HEK293 (cell line): ENCODE results near the gene GRIP1.
A peak's percentile ranks its signal among the peaks of the same experiment; 100 is the strongest.

Source experiments
- CTCF ChIA-PET: fragments of 350-600 bp; formaldehyde crosslinking; extraction: SDS; loops from one replicate; lab custom pipeline; 2021; ENCODE audit warnings: antibody characterized with exemption; lab: Yijun Ruan, JAX
- POLR2A ChIA-PET: fragments of 300-600 bp; formaldehyde crosslinking; extraction: SDS; loops from one replicate; lab custom pipeline; 2020; ENCODE audit warnings: antibody characterized with exemption, inconsistent platforms; lab: Yijun Ruan, JAX
- H3K27ac ChIP-seq: fragments of 200-500 bp; sonication (Bioruptor generic); 2 replicates; pipeline ENCODE4 v1.5.1; 2014; ENCODE audit warnings: low read depth, low read length, control low read depth, inconsistent platforms; ENCODE audit errors: extremely low read depth
- H3K36me3 ChIP-seq, 2 experiments: fragments of 200-500 bp in 1 of 2; sonication (Bioruptor generic) in 1 of 2; 1 replicate in 1 of 2; 2 replicates in 1 of 2; pipeline ENCODE4 v1.5.1; 2014 to 2017; ENCODE audit warnings: inconsistent platforms in 2 of 2, low read length in 2 of 2; ENCODE audit not compliant: control insufficient read depth in 2 of 2, insufficient read depth in 1 of 2
- H3K4me1 ChIP-seq: fragments of 200-500 bp; sonication (Bioruptor generic); 2 replicates; pipeline ENCODE4 v1.5.1; 2014; ENCODE audit warnings: mild to moderate bottlenecking, low read length, inconsistent platforms; ENCODE audit not compliant: control insufficient read depth, insufficient read depth
- H3K4me3 ChIP-seq: 2 replicates; pipeline ENCODE4 v1.5.1; 2011; ENCODE audit warnings: low read depth, mild to moderate bottlenecking, control low read depth, low read length, moderate library complexity
- H3K9me3 ChIP-seq: fragments of 200-500 bp; sonication (Bioruptor generic); 2 replicates; pipeline ENCODE4 v1.5.1; 2014; ENCODE audit warnings: low read depth, low read length, inconsistent platforms; ENCODE audit not compliant: control insufficient read depth, insufficient read depth
- EGR2 ChIP-seq: fragments of 450-650 bp; formaldehyde crosslinking; IDR thresholded peaks from 2 replicates; pipeline ENCODE4 v1.5.1; 2016; ENCODE audit warnings: low read depth, missing biosample characterization, missing genetic modification characterization
- FEZF1 ChIP-seq: fragments of 450-650 bp; formaldehyde crosslinking; IDR thresholded peaks from 2 replicates; pipeline ENCODE4 v1.5.1; 2016; ENCODE audit warnings: missing biosample characterization, missing genetic modification characterization
- GLI4 ChIP-seq: fragments of 450-650 bp; formaldehyde crosslinking; IDR thresholded peaks from 2 replicates; pipeline ENCODE4 v1.5.1; 2016; ENCODE audit warnings: missing biosample characterization, missing genetic modification characterization
- IKZF3 ChIP-seq: fragments of 450-650 bp; IDR thresholded peaks from 2 replicates; pipeline ENCODE4 v1.5.0; 2018; ENCODE audit warnings: missing biosample characterization, mild to moderate bottlenecking, missing genetic modification characterization, moderate library complexity
- KLF9 ChIP-seq: fragments of 450-650 bp; formaldehyde crosslinking; IDR thresholded peaks from 2 replicates; pipeline ENCODE4 v1.5.1; 2016; ENCODE audit warnings: missing biosample characterization, missing genetic modification characterization, low read depth
- OVOL3 ChIP-seq: fragments of 450-650 bp; formaldehyde crosslinking; IDR thresholded peaks from 2 replicates; pipeline ENCODE4 v1.5.1; 2016; ENCODE audit warnings: missing biosample characterization, missing genetic modification characterization
- YY2 ChIP-seq: fragments of 450-650 bp; formaldehyde crosslinking; IDR thresholded peaks from 2 replicates; pipeline ENCODE4 v1.5.1; 2016; ENCODE audit warnings: missing biosample characterization, missing genetic modification characterization
- ZBTB17 ChIP-seq: fragments of 450-650 bp; formaldehyde crosslinking; IDR thresholded peaks from 2 replicates; pipeline ENCODE4 v1.5.1; 2016; ENCODE audit warnings: missing biosample characterization, missing genetic modification characterization
- ZBTB21 ChIP-seq: fragments of 450-650 bp; formaldehyde crosslinking; IDR thresholded peaks from 2 replicates; pipeline ENCODE4 v1.5.1; 2017; ENCODE audit warnings: missing biosample characterization, missing genetic modification characterization
- ZNF112 ChIP-seq: fragments of 450-650 bp; formaldehyde crosslinking; IDR thresholded peaks from 2 replicates; pipeline ENCODE4 v1.5.0; 2017; ENCODE audit warnings: missing biosample characterization, missing genetic modification characterization
- ZNF133 ChIP-seq: fragments of 450-650 bp; formaldehyde crosslinking; IDR thresholded peaks from 2 replicates; pipeline ENCODE4 v1.5.1; 2016; ENCODE audit warnings: missing biosample characterization, missing genetic modification characterization
- ZNF404 ChIP-seq: fragments of 450-650 bp; formaldehyde crosslinking; IDR thresholded peaks from 2 replicates; pipeline ENCODE4 v1.5.1; 2017; ENCODE audit warnings: missing biosample characterization, missing genetic modification characterization
- ZNF426 ChIP-seq: fragments of 450-650 bp; formaldehyde crosslinking; IDR thresholded peaks from 2 replicates; pipeline ENCODE4 v1.5.1; 2017; ENCODE audit warnings: missing biosample characterization, missing genetic modification characterization, mild to moderate bottlenecking, inconsistent platforms, moderate library complexity
- ZNF433 ChIP-seq: fragments of 450-650 bp; formaldehyde crosslinking; IDR thresholded peaks from 2 replicates; pipeline ENCODE4 v1.5.1; 2016; ENCODE audit warnings: missing biosample characterization, missing genetic modification characterization, low read depth
- ZNF521 ChIP-seq: fragments of 450-650 bp; formaldehyde crosslinking; IDR thresholded peaks from 2 replicates; pipeline ENCODE4 v1.5.1; 2017; ENCODE audit warnings: missing biosample characterization, mild to moderate bottlenecking, missing genetic modification characterization
- ZNF548 ChIP-seq: fragments of 450-650 bp; formaldehyde crosslinking; IDR thresholded peaks from 2 replicates; pipeline ENCODE4 v1.5.1; 2016; ENCODE audit warnings: missing biosample characterization, missing genetic modification characterization
- ZNF654 ChIP-seq: fragments of 450-650 bp; formaldehyde crosslinking; IDR thresholded peaks from 2 replicates; pipeline ENCODE4 v1.5.1; 2016; ENCODE audit warnings: low read depth, missing biosample characterization, missing genetic modification characterization
- ZNF670 ChIP-seq: fragments of 450-650 bp; formaldehyde crosslinking; IDR thresholded peaks from 2 replicates; pipeline ENCODE4 v1.5.1; 2016; ENCODE audit warnings: missing biosample characterization, missing genetic modification characterization, low read depth
- ZNF747 ChIP-seq: fragments of 450-650 bp; formaldehyde crosslinking; IDR thresholded peaks from 2 replicates; pipeline ENCODE4 v1.5.1; 2016; ENCODE audit warnings: missing biosample characterization, missing genetic modification characterization
- TF ChIP-seq, protein P1 (sequence below): fragments of 450-650 bp; formaldehyde crosslinking; IDR thresholded peaks from 2 replicates; pipeline ENCODE4 v1.5.1; 2017; ENCODE audit warnings: missing biosample characterization, mild to moderate bottlenecking, missing genetic modification characterization, moderate library complexity
- TF ChIP-seq, protein P2 (sequence below): fragments of 450-650 bp; formaldehyde crosslinking; IDR thresholded peaks from 2 replicates; pipeline ENCODE4 v1.5.1; 2016; ENCODE audit warnings: missing biosample characterization, missing genetic modification characterization

GRIP1 gene

DNA sequence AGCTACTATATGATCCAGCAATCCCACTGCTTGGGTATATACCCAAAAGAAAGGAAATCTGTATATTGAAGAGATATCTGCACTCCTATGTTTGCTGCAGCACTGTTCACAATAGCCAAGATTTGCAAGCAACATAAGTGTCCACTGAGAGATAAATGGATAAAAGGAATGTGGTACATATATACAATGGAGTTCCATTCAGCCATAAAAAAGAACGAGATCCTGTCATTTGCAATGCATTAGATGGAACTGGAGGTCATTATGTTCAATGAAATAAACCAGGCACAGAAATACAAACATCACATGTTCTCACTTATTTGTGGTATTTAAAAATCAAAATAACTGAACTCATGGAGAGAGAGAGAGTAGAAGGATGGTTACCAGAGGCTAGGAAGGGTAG, 260.0 kb downstream of the GRIP1 start:
- CTCF ChIA-PET = interaction anchor here (1.8 kb wide), 1 partner anchor 10 kb away, joined by 4 read pairs; no protein-coding TSS in a partner anchor
- Histone ChIP-seq H3K36me3 (no peaks in the 10 kb centered on the region), H3K4me3 (no peak overlapping the region), H3K27ac (no peak overlapping the region), H3K4me1 (no peaks in the 10 kb centered on the region), H3K9me3 (no peaks in the 10 kb centered on the region)
- POLR2A ChIA-PET = no interaction called here
- TF ChIP-seq YY2 = no peak
- no peak for TF ChIP-seq ZNF747 (tag by site-specific recombination)
- no peak for TF ChIP-seq ZNF433 (tag by site-specific recombination)
- TF ChIP-seq ZNF670 (tag by site-specific recombination) = no peak
- no peak for TF ChIP-seq ZBTB21
- TF ChIP-seq KLF9 (tag by site-specific recombination) = no peak
- no peak for TF ChIP-seq ZNF112 (tag by site-specific recombination)
- no peak for TF ChIP-seq FEZF1 (tag by site-specific recombination)
- TF ChIP-seq EGR2 (tag by site-specific recombination) = no peak
- no peak for TF ChIP-seq ZBTB17 (tag by site-specific recombination)
- no peak for TF ChIP-seq IKZF3 (tag by site-specific recombination)
- TF ChIP-seq ZNF426 (tag by site-specific recombination) = no peak
- no peak for TF ChIP-seq ZNF548 (tag by site-specific recombination)
- TF ChIP-seq ZNF521 (tag by site-specific recombination) = no peak
- TF ChIP-seq, all 188 proteins: peak for 0

DNA sequence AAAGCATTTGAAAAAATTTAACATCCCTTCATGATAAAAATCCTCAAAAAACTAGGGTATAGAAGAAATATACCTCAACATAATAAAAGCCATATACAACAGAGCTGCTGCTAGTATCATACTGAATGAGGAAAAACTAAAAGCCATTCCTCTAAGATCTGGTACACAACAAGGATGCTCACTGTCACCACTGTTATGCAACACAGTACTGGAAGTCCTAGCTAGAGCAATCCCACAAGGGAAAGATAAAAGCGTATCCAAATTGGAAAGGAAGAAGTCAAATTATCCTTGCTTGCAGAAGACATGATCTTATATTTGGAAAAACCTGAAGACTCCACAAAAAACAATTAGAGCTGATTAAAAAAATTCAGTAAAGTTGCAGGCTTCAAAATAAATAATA, 261.7 kb downstream of the GRIP1 start:
- no peak overlapping the region for H3K27ac ChIP-seq
- ChIA-PET POLR2A (no interaction called here), CTCF (interaction anchor here (0.6 to 1.8 kb wide), 3 partner anchors 8 to 149 kb away, joined by 3 to 4 read pairs (median 4); no protein-coding TSS in a partner anchor)
- H3K4me1 ChIP-seq = no peaks in the 10 kb centered on the region
- no peaks in the 10 kb centered on the region for H3K9me3 ChIP-seq
- TF ChIP-seq ZNF521 (tag by site-specific recombination) (no peak), ZNF404 (tag by site-specific recombination) (no peak), ZNF426 (tag by site-specific recombination) (no peak), ZNF133 (no peak), ZNF548 (tag by site-specific recombination) (no peak)
- TF ChIP-seq, protein P1, sequence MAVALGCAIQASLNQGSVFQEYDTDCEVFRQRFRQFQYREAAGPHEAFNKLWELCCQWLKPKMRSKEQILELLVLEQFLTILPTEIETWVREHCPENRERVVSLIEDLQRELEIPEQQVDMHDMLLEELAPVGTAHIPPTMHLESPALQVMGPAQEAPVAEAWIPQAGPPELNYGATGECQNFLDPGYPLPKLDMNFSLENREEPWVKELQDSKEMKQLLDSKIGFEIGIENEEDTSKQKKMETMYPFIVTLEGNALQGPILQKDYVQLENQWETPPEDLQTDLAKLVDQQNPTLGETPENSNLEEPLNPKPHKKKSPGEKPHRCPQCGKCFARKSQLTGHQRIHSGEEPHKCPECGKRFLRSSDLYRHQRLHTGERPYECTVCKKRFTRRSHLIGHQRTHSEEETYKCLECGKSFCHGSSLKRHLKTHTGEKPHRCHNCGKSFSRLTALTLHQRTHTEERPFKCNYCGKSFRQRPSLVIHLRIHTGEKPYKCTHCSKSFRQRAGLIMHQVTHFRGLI (tag by site-specific recombination) = no peak
- no peaks in the 10 kb centered on the region for H3K36me3 ChIP-seq
- H3K4me3 ChIP-seq = no peak overlapping the region

DNA sequence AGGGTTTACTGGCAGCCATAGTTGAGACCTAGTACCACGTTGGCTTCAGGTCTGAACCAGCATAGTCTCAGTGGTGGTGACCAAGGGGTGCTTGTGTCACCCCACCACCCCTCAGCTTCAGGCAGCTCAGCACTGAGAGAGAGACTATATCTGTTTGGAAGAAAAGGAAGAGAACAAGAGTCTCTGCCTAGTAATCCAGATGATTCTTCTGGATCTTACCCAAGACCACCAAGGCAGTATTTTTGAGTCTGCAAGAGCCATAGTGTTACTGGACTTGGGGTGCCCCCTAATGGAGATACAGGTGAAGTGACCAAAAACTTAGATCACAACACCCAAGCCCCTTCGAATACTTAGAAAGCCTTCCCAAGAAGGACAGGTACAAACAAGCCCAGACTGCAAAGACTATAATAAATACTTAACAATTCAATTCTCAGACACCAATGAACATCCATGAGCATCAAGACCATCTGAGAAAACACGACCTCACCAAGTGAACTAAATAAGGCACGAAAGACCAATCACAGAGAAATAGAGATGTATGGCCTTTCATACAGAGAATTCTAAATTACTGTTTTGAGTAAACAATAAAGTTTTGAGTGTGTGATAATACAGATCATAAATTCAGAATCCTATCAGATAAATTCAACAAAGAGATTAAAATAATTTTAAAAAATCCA, 269.5 kb downstream of the GRIP1 start:
- ChIA-PET POLR2A (no interaction called here), CTCF (interaction anchor here (0.5 to 1.7 kb wide), 19 partner anchors 9 to 1168 kb away, joined by 3 to 8 read pairs (median 4); partner anchors contain the start of genes HELB and TMBIM4)
- H3K4me1 ChIP-seq = 0 out of 2 replicates have a peak, but pooled peaks cover 3% of the 10 kb centered on the region
- H3K36me3 ChIP-seq = no peaks in the 10 kb centered on the region
- no peak overlapping the region for H3K4me3 ChIP-seq
- H3K27ac ChIP-seq = no peak overlapping the region
- H3K9me3 ChIP-seq = no peaks in the 10 kb centered on the region
- TF ChIP-seq GLI4 = no peak
- TF ChIP-seq, protein P2, sequence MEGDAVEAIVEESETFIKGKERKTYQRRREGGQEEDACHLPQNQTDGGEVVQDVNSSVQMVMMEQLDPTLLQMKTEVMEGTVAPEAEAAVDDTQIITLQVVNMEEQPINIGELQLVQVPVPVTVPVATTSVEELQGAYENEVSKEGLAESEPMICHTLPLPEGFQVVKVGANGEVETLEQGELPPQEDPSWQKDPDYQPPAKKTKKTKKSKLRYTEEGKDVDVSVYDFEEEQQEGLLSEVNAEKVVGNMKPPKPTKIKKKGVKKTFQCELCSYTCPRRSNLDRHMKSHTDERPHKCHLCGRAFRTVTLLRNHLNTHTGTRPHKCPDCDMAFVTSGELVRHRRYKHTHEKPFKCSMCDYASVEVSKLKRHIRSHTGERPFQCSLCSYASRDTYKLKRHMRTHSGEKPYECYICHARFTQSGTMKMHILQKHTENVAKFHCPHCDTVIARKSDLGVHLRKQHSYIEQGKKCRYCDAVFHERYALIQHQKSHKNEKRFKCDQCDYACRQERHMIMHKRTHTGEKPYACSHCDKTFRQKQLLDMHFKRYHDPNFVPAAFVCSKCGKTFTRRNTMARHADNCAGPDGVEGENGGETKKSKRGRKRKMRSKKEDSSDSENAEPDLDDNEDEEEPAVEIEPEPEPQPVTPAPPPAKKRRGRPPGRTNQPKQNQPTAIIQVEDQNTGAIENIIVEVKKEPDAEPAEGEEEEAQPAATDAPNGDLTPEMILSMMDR (tag by site-specific recombination) = peak; percentile 57
- no peak for TF ChIP-seq OVOL3 (tag by site-specific recombination)
- peak; percentile 83 for TF ChIP-seq ZNF654 (tag by site-specific recombination)
